HL-60 (cell line): ENCODE results near the gene MIOX.

ENCODE experiments used
- TF ChIP-seq, protein P1 (sequence below): IDR thresholded peaks from one replicate; pipeline ENCODE4 v1.5.1; 2011; ENCODE audit warnings: low read length, control low read depth, inconsistent platforms; ENCODE audit not compliant: insufficient read depth
- TF ChIP-seq, protein P2 (sequence below): IDR thresholded peaks from 2 replicates; pipeline ENCODE4 v1.6.1; 2012; ENCODE audit warnings: low read depth; ENCODE audit not compliant: insufficient replicate concordance

- TF ChIP-seq, protein P1, sequence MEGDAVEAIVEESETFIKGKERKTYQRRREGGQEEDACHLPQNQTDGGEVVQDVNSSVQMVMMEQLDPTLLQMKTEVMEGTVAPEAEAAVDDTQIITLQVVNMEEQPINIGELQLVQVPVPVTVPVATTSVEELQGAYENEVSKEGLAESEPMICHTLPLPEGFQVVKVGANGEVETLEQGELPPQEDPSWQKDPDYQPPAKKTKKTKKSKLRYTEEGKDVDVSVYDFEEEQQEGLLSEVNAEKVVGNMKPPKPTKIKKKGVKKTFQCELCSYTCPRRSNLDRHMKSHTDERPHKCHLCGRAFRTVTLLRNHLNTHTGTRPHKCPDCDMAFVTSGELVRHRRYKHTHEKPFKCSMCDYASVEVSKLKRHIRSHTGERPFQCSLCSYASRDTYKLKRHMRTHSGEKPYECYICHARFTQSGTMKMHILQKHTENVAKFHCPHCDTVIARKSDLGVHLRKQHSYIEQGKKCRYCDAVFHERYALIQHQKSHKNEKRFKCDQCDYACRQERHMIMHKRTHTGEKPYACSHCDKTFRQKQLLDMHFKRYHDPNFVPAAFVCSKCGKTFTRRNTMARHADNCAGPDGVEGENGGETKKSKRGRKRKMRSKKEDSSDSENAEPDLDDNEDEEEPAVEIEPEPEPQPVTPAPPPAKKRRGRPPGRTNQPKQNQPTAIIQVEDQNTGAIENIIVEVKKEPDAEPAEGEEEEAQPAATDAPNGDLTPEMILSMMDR: no peak
- TF ChIP-seq, protein P2, sequence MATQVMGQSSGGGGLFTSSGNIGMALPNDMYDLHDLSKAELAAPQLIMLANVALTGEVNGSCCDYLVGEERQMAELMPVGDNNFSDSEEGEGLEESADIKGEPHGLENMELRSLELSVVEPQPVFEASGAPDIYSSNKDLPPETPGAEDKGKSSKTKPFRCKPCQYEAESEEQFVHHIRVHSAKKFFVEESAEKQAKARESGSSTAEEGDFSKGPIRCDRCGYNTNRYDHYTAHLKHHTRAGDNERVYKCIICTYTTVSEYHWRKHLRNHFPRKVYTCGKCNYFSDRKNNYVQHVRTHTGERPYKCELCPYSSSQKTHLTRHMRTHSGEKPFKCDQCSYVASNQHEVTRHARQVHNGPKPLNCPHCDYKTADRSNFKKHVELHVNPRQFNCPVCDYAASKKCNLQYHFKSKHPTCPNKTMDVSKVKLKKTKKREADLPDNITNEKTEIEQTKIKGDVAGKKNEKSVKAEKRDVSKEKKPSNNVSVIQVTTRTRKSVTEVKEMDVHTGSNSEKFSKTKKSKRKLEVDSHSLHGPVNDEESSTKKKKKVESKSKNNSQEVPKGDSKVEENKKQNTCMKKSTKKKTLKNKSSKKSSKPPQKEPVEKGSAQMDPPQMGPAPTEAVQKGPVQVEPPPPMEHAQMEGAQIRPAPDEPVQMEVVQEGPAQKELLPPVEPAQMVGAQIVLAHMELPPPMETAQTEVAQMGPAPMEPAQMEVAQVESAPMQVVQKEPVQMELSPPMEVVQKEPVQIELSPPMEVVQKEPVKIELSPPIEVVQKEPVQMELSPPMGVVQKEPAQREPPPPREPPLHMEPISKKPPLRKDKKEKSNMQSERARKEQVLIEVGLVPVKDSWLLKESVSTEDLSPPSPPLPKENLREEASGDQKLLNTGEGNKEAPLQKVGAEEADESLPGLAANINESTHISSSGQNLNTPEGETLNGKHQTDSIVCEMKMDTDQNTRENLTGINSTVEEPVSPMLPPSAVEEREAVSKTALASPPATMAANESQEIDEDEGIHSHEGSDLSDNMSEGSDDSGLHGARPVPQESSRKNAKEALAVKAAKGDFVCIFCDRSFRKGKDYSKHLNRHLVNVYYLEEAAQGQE: no peak
Observed at GRCh38 chr22:50497093-50497492, 10.4 kb downstream of the MIOX start.
